HG03045 (cell line): Measurements from ENCODE around the gene GNAI1.

Experiments used
- ATAC-seq: cut with Tn5 transposase; IDR thresholded peaks from one replicate; pipeline ENCODE4 v1.9.1; 2021; ENCODE audit warnings: mild to moderate bottlenecking, moderate library complexity; ENCODE audit not compliant: unreplicated experiment

Gene GNAI1

DNA sequence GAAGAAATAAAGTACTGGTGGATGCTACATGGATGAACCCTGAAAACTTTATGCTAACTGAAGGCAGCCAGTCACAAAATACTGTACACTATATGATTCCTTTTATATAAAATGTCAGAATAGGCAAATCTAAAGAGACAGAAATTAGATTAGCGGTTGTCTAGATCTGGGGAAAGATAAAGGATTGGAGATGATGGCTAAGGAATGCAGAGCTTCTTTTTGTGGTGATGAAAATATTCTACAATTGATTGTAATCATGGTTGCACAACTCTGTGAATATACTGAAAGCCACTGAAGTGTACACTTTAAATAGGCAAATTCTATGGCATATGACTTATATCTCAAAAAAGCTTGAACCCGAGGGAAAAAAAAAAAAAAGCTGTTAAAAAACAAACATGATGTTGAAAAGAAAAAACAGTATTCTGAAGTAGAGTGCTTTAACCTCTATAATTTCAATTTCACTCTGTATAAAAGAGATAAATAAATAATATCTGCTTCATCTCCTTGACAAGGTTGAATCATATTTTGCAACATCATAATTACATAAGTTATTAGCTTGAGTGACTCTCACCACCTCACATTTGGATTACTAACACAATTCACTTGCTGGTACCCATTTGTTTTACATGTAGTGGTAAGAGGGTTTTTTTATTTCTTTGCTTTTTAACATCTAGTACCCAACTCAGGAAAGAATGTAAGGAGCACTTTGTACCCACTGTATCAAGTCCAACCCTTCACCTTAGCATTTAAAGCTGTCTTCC lies 2.8 kb upstream of the GNAI1 start:
- ATAC-seq, result no peak

DNA sequence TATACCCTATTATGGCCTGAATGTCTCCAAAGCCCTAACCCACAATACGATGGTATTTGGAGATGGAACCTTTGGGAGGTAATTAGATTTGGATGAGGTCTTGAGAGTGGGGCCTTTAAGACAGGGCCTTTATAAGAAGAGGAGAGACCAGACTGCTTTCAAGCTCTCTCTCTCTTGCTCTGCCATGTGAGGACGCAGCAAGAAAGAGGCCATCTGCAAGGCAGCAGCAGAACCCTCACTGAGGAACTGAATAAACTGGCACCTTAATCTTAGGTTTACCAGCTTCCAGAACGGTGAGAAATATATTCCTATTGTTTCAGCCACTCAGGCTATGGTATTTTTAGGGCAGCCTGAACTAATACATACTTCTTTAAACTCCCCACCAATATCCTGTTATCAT lies 2.0 kb upstream of the GNAI1 start:
- no peak for ATAC-seq

DNA sequence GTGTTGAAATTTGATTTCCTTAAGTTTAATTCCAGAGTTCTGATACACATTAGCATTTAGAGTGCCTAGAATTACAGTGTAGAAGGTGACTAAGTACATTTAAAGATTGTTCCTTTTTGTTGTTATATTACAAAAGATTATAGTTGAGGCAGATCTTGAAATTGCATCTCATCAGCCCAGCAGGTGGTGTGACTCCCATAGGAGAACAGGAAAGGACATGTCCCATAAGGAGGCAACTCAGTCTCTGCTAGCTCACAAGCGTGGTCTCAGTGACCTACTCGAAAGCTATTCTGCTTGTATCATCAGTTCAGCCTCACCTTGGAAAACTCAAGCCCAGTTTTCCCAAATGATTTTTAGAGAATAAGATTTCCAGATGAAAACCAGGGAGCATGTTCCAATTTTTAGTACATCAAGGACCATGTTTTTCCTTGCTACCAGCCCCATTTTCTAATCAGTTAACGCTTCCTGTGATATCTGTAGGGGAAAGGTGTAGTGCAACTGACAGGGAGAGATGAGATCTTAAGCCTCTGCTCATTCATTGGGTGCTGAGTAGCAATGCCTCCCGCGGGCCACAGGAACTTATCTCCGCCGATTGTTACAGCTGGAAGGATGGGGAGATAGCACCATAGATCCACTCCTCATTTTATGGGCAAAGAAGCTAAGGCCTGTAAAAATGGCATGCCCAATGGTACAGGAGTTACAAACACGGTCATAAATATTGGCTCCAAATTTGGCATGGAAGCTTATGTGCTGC lies 1.1 kb upstream of the GNAI1 start:
- ATAC-seq, result no peak

GRCh38 chr7:80134115-80134535 lies 506 bp upstream of the GNAI1 start:
- ATAC-seq, result no peak

GRCh38 chr7:80135309-80136104 lies 876 bp downstream of the GNAI1 start:
- ATAC-seq, result no peak

DNA sequence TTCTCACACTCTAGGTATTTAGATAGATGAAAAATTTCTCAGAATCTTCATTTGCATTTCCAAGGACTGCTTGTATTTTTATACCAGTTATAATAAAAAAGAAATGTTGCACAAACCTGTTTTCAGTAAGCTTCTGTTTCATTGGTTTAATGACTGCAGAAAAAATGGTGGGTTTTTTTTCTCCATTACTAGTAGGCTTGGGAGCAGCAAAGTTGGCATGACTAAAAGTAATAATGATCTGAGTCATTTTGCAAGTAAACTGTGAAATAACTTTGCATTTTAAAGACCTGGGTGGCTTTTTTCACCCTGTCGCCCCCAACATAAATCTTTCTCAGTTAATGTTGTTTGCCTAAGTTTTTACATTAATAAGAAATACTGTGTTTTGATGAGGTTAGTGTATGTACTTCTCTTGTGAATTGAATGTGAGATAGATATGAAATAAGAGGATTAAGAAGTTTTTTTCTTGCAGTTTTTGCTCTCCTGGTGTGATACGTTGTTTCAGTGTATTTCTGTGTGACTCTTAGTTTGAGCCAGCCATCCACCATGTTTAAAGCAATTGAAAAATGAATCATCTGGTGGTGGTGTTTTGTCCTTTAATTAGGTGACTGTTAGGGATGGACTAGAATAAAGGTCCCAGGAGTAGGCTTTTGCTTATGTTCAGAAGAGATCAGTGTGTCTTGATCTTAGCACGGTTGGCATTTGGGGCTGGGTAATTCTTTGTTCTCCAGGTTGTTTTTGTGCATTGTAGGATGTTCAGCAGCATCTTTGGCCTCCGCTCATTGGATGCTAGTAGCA lies 1.8 kb downstream of the GNAI1 start:
- peak; percentile 44 for ATAC-seq

GRCh38 chr7:80137410-80137809 lies 2.8 kb downstream of the GNAI1 start:
- ATAC-seq, result no peak

DNA sequence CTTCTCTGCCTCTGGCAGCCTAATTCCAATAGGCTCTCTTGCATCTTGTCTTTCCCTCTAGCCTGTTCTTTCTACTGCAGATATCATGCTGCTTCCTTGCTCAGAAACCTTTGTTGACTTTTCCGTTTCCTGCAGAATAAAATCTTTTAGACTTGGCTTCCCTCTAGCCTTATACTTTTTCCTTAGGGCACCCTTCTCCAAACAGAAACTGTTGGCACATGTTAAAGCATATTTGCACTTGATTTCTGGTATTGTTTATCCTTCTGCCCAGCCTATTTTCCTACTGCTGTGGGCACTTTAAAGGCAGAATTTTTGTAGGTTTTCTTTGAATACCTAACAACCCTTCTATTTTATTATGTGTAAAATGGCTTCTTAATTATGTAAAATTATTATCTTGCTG lies 4.6 kb downstream of the GNAI1 start:
- ATAC-seq, result no peak

DNA sequence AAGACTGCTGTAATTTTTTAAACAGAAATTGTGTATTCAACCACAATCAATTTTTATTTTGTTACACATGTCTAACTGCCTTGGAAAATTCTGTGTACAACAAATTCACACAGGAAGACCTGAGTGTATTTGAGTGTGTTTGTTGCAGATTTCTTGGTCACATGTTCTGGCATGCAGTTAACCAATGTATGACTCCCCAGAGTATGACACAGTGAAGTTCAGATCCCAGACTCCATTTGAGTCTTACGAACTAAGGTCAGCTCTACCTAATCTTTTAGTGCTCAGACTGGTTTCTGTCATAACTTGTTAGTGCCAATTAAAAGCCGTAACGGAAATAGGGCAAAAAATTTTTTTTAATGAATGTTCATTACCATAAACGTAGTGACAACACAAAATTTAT lies 5.8 kb downstream of the GNAI1 start:
- ATAC-seq, result no peak

- ATAC-seq, result no peak
These were observed 6.7 kb downstream of the GNAI1 start for GRCh38 chr7:80141376-80141775.

DNA sequence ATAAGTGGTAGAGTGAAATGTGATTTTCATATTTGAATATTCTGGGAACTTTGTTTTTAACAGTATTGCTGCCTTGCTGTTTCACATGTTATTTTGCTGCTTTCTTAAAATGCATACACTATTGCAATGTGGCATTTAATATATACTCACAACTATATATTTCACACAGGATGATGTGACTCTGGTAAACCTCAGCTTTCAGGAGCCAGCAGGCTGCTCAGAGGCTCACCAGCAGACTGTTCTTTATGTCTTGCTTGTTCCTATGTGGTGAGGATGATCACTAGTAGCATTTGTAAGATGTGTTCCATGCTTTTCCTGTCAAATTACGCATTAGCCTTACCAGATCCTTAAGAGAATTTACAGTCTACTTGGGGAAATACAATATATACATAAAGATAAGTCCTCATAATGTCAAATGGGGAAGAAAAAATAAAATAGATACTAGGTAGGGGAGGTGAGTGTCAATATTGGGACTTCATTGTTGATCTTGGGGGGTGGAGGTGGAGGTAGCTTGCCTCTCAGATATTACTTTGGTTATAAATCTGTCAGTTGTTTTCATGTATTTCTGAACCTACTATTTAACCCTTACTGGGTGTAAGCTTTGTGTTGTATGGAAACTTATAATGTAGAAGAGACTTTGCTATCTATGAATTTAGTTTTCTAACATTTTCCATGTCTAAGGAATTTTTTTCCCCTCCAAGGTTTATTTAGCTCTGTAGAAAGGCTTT lies 8.4 kb downstream of the GNAI1 start:
- ATAC-seq, result no peak

DNA sequence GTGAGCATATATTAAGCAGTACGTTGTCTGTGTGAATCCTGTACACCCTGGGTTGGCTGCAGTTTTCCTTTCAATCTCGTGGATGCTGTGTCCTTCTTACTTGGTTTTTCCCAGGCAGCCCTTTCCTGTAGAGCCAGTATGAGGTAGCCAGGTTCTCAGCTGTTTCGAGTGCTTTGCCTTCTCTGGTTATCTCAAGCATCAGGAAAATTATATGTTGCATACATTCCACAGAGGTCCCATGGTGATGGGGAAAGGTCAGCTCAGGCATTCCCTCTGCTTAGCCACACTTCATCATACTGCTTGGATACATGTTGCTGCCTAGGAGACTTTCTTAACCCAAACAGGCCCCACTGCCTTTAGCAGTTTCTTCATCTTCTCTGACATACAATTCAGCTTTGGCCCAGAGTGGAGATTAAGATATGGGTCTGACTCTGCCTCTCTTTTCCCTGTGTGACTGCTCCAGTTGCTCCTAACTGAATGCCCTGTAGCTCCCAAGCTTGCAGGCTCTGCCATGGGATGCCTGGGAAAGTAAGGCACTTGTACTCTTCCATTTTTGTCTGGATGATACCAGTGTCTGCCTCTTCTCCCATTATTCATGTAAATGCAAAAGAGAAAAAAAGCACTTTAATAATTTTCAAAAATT lies 11.3 kb downstream of the GNAI1 start:
- no peak for ATAC-seq

DNA sequence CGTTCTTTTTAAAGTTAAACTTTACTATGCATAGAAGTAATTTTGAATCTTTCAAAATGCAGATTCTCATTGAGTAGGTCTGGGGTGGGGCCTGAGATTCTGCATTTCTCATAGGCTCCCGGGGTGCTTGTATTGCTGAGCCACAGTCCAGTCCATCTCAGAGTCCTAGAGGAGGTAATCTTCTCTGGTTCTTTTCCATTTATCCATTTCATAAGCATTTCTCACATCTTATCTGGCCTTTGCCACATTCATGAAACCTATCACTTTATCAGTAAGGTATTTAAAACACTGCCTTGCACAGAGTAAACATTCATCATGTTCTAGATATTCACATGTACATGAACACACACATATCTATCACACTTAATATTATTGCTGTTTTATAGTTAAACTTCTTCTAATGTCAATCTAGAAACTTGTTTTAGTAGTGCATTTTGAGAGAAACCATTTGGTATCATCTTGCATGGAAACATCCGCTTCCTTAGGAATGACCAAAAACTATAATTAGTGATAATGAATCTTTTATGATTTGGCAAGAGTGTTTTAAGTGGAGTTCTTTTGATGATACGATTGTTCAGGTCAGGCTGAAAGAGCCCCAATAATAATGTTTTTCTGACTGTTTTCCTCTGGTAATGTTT lies 12.0 kb downstream of the GNAI1 start:
- ATAC-seq, result no peak

GRCh38 chr7:80147543-80148391 lies 13.1 kb downstream of the GNAI1 start:
- no peak for ATAC-seq

DNA sequence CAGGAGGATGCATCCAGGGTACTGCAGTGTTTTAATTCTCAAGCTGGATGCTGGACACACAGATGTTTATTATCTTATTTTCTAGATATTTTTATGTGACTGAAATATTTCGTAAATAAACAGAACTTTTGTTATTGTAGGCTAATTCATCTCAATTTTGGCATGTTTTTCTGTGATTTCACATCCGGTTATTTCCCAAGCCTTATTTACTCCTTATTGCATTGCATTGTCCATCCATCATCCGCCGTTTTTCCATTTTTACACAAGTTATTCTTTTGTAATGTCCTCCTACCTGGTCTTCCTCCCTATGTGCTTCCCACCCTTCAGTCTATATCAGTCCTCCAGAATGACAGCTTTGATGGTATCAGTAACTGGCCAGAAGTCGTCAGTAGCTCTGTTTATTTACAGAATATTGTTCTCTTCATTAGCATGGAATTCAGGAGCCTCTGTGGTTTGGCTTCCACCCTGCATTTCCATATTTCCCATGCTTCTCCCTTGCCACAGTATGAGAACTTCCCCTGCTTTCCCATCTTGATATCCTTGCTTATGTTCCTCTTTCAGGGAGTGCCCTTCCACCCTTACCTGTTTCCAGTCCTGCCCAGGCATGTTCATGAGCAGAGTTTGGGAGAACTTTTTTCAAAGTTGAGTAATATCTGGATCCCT lies 16.1 kb downstream of the GNAI1 start:
- ATAC-seq, result no peak

DNA sequence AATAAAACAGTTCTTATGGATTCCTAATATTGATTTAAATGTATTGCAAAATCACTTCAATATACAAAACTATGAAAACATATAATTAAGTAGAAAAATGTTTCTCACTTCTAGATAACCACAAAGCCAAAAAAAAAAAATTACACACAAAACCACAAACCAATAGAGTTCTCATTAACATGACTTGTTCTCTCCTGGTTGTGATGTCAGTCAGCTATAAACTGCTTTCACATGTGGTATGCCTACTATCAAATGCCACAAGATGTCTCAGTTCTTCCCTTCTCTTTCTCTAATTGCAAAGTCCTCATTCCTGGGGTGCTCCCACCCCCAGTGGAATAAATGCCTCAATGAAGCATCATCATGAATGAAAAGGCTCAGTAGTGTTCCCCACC lies 16.6 kb downstream of the GNAI1 start:
- ATAC-seq, result no peak

DNA sequence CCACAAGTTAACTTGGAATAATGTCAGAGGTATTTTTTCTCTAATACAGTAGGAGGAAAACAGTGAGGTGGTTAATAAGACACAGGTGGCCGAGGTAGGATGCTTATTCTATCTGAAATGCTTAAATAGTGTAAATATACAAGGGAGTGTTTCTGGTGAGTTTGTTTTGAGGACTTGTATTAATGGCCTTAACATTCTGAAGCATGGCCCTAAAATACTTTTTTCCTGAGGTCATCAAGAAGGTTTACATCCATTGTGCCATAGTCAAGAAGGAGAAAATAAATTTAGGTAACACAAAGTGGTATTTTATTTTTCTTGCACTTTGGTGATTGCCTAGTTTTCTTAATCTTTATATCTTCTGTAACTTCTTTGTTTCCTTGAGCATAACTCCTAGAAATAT lies 18.8 kb downstream of the GNAI1 start:
- ATAC-seq, result no peak
